ENCODE data around the gene RGL2.
"Not testable (repeated sequence)": the region's sequence is repeated elsewhere in the genome, so short reads cannot be mapped to it uniquely, and the experiment has no call there.

RGL2 gene

DNA sequence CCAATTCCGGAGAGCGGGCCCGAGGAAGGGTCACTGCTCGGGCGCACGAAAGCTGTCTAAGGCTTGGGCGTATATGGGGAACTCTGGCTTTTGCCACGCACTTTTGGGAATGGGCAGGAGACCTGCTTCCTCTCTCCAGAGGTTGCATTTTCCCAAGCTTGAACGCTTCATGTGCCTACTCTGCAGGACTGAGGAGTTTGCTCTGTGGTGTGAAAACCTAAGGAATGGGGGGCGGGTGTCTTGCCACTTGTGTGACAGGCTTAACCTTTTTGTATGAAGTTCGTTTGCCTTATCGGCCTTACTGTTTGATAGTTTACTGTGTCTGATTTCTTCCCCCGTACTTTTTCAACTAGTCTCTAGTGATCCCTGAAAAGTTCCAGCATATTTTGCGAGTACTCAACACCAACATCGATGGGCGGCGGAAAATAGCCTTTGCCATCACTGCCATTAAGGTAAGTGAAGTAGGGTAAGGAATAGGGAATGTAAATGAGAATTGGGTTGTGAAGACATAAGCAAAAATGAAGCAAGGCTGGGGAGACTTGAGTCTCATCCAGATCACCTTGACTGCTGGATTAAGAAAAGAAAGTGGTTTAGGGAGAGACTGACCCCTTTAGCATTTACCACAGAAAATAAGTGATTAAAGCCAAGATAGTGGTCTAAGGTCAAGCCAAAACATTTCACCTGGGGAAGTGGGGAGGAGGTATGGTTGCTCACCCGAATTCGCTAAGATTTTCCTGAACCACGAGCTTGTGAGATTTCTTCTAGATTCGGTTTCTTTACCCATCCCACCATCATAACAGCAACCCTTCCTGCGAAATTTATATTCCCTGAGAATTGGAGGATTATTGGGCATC is 26.2 kb downstream of the RGL2 start:
- no peak for DNase-seq

DNA sequence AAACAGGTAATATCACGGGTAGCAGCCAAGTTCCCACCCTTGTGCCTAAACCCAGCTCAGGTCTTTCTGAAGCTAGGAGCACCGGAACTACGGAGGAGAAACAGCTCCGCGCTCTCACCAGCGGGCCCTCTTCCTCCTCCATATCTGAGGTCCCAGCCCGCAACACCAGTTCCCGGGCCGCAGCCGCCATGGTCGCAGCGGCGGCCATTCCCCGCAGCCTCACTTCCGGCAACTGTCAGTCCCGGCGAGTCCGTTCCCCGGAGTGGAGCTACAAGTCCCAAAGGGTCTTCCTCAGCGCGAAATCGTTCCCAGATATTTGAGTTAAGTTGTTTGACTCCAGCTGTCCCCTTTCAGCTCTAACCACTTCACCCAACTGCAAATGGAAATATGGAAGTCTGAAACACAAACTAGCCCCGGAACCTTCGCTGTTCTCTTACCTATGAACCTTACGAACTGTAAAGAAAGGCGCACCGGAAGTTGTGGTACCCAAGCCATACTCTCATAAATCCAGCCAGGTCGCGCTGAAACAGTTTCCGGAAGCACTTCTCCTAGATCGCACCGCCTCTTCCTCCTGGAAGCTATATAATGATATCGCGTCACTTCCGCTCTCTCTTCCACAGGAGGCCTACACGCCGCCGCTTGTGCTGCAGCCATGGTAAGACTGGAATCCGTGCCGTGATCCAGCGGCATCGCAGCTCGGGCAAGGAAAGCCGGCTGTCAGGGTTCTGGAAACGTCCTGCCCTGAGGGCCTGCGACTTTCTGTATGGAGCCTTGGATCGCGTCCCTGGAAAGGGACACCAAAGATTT is 27.1 kb downstream of the RGL2 start, which contains the start of the genes RPS18 and VPS52:
Gene RPS18, plus strand, starts transcription at position 608 of the 807 bp plus-strand sequence. Its CDS starts 45 bp downstream, at position 653.
Gene VPS52, minus strand, starts transcription at position 409 of the 807 bp plus-strand sequence. Its CDS starts 201 bp downstream, at position 208.
- DNase-seq = peak; percentile 78

DNA sequence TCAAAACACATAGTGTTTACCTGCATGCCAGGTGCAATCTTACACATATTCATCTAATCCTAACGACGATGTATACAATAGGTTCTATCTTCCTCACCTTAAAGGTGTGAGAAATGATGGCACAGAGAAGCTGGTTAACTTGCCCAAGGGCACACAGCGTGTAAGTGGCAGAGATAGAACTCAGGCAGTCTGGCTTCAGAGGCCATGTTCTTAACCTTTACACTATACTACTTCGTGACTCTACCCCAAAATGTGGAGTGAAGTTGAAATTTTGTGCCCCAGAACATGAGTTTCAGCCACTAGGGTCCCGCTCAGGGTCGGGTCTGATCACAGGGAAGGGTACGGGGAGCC is 27.6 kb downstream of the RGL2 start:
- no peak for DNase-seq

DNA sequence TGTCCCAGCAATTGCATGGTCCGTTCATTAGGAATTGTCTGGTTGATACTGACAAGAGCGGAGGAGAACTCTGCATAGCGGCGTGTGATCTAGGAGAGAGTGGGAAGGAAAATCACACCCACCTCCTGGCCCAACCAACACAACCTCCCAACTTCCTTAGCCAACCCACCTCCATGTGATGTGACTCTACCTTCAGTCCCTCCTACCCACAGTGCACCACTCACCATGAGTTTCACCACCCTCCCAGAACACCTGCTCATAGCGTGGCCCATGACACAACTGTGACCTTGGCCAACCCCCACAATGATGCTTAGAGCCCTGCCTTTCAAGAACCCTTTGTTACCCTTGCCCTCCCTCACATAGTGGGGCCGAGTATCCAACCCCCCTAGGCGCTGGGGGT is 34.7 kb downstream of the RGL2 start:
- DNase-seq = no peak

DNA sequence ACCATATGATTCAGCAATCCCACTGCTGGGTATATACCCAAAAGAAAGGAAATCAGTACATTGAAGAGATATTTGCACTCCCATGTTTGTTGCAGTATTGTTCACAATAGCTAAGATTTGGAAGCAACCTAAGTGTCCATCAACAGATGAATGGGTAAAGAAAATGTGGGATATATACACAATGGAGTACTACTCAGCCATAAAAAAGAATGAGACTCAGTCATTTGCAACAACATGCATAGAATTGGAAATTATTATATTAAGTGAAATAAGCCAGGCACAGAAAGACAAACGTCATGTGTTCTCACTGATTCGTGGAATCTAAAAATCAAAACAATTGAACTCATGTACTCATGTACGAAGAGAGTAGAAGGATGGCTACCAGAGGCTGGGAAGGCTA is 36.3 kb downstream of the RGL2 start:
- not testable (repeated sequence) for DNase-seq

DNA sequence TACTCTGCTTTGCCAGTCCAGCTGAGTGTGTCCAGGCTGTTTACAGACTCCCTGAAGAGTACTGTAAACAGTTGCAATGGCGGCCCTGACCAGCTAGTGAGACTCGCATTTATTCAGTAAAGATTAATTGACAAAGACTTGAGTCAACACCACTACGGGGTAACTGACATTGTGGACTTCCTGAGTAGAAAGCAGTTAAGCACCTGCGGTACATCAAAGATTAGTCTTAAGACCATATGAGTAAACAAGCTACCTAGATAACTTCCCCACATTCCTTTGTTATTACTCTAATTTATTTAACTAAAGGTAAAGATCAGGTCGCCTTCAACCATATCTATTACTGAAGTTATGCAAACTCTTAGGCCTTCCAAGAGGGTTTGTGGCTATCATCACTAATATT is 39.7 kb downstream of the RGL2 start:
- no peak for DNase-seq

DNA sequence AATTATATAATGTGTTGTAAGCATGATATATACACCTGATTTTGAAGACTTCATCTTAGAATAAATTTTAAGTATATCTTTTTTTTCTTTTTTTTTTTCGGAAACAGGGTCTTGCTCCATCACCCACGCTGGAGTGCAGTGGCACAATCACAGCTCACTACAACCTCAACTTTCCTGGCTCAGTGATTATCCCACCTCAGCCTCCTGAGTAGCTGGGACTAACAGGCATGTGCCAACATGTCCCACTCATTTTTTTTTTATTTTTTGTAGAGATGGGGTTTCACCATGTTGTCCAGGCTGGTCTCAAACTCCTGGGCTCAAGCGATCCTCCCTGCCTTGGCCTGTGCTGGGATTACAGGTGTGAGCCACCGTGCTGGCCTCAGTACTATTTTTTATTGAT is 44.2 kb downstream of the RGL2 start:
- no peak for DNase-seq

DNA sequence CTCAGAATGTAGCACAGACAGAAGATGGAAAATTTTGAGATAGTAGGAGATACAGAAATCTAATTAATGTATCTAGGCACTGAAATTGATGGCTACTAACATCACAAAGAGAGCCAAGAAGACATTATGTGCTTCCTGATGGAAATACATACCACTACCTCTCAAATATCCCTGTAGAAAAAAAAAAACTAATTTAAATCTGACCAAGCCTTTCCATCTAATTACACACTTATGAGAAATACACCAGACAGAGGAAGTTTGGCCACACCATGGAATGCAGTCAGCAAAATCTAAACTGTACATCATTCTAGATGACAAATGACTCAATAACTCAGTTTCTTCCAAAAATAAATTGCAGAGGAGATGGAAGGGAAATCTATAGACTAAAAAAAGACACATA is 46.0 kb downstream of the RGL2 start:
- DNase-seq = no peak

DNA sequence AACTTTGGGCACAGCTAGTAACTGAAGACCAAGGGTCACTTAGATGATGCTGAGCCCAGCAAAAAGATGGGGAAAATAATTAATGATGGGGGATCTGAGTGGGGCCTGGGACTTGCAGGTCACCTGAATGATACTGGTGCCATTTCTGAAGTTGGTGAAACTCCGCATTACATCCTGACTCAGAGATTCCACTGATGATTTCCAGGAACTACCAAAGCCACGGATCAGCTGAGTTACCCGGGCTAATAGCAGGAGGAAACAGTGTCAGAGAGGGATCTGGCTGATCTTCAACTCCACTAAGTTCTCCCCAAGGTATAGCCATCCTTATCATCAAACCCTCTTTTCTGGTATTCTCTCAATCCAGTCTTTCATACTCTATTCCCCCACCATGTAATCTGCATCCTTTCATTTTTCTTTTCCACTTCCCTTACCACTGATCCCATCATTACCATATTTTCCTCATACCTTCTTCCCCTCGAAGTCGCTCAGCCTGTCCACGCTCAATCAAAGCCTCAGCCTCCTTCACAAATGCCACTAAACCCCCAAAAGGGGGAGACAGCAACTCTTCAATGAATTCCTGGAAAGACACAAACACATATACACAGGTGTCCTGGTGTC is 47.2 kb downstream of the RGL2 start:
- DNase-seq = no peak

DNA sequence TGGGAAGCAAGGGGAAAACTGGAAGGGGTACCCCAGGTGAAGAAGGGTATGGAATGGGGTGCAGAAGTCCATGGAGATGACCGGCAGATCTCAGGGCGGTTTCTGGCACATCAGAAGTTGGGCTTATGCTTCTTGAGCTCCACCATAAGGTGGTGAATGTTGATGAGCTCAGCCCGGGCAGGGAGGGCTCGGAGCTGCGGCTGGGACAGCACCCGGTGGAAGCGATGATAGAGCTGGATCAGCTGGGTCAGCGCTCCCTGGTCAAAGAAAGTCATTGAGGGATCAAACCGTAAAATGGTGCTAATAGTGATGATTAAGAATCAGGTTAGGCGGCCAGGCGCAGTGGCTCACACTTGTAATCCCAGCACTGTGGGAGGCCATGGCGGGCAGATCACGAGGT is 48.0 kb downstream of the RGL2 start:
- no peak for DNase-seq

DNA sequence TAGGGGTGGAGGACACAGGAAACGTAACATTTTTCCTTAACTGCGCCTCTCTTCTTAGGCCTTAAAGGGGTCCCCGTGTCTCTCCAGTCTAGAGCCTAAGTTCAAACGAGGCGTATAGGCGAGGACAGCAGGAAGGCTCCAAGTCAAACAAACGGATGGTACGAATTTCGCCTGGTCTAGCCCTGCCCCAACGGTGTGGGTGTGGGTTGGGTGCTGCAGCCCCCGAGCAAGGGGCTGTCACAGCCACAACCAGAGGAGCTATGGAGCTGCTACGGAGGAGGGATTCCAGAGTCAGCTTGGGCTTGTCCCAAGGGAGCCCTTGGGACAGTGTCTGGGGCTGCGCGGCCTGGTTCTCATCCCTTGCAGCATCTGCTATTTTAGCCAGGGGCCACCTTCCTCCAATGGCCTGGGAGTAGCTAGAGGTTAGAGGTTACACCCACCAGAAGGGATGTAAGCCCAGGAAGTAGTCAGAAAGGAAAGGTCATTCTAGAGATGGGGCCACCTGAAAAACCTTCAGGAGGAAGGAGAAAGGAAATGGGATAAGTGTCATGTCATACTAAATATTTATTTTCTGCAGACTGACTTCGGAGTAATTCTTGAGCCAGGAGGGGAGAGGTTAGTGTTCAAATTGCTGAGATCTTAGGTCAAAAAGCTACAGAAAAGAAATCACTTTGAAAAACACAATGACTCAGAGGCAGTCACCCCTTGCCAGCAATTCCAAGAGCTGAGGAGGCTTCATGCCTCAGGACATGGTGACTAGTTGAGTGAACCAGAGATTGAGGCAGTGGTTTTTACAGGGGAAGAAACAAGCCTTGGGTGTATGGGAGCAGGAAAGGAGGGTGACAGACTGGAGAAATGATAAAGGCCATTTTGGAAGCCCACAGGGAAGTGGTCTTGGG is 48.8 kb downstream of the RGL2 start:
- DNase-seq = no peak

DNA sequence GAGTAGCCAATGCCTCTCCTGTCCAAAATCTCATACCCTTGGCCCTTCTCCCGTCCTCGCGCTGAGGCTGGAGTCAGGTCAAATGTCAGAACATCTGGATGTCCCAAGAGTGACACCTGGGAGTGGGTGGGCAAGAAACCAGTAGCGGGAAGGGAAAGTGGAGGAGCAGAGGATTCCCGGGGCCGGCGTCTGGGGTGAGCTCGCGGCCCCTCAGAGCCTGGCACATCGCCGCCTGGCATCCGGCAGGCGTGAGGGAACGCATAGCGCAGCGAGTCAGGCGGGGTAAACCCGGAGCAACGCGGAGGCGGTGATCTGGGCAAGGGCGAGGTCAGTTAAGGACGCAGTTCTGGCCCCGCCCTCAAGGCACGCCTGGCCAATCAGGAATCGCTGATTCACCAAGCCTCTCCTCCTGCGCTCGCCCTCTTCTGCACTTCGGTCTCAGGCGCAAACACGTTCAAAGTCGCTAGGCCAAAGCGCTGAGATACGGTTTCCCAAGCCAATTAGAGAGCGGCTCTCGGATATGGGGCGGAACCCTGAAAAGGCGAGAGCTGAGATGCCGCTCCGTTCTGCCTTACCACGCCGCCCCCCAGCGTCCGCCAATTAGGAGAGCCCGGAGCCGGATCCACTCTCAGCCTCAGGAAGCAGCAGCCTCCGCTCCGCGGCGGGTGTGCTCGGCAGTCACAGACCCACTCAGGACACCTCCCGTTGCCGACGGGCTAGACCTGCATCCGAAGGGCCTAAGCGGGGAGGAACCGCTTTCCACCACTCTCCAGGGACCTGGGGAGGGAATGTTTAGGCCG is 49.6 kb downstream of the RGL2 start:
- peak; percentile 97 for DNase-seq

DNA sequence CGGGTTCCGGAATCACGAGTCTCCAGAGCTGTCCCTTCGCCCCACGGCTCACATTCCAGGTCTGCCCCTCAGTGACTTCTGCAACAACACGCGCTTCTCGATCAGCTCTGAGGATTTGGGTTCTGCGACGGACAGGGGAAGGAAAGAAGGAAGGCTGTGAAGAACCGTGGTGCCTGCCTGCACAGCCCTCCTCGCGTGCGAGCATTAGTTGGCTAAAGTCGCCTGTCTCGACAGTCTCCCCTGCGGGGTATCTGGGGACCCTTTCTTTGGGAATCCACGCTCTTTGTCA is 50.2 kb downstream of the RGL2 start:
- DNase-seq = no peak

DNA sequence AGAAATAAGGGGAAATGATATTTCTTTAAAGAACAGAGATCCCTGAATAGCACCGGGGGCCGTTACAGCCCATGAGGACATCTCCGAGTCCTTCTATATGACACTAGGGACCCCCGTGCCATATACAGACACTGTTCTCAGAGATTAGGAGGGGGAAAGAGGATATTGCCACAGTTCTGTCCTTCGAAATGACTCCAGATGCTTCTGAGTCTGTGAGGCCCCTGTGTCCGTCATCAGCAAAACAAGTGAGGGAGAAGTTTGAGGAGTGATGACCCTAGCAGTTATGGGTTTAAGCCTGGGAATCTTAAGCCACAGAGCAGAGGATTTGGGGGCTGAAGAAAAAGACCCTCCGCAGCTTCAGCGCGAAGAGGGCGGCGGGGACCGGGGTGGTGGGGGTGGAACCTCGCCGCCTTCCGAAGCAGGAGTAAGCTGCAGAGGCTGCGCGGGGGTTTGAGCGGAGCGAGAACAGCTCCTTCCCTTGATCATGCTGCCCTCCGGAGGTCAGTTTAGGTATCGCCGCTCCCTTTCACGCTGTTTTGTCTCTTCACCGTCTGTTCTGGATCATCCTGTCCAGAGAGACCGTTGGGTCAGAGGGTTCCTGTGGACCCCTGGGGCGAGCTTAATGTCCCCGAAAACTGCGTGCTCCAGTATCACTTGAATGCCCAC is 50.6 kb downstream of the RGL2 start:
- peak; percentile 27 for DNase-seq

DNA sequence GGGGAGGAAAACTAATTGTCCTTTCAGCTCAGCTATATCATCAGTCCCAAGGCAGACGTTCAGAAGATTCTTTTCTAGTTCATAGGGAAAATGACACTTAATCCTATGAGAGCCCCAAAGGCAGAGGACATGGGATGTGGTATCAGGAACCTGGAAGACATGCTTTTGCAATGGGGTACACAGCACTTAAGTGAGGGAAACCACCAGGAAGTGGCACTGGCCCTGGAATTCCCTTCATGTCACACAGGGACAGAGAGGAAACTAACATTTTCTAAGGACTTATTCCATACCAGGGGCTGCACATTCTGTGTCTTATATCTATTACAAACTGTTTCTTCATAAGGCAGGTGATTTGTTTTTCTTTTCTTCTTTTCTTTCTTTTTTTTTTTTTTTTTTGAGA is 55.3 kb downstream of the RGL2 start:
- no peak for DNase-seq

DNA sequence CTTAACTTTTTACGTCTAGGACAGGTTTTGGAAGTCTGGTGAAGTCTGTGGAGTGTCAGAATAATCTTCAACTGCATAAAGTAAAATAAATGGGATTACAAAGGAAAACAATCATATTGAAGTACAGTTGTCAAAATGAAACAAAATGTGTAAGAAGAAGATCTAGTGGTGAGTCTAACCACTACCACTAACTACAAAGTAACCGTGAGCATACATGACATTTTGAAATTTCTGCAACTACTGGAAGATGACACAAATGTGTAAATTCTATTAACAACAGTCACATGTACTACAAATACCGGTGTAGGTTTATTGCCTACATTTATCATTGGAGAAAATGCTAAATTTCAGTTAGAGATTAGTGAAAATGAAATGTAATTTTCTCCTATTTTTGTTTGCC is 56.8 kb downstream of the RGL2 start:
- no peak for DNase-seq

Measured in NCI-H2107 (cell line).